GM12878 (cell line): ENCODE results near the gene GPR4. TPM values are rescaled to one million over a fixed set of nuclear protein-coding genes. Genes with fewer than 3 reads are reported as not detected.

Experiments
- ATAC-seq: fragments of 200-7000 bp; cut with Tn5 transposase; 3 replicates; pipeline ENCODE4 v1.9.1; 2020; ENCODE audit warnings: mild to moderate bottlenecking, moderate library complexity
- BruUV-seq: library from RNA; stranded (reverse); fragments of 400-500 nt; replicated peaks from 2 replicates; lab custom pipeline; 2021; lab: Mats Ljungman, UMichigan
- CTCF ChIA-PET: fragments of 300-600 bp; sonication (Branson Sonifier 250); formaldehyde crosslinking; extraction: SDS; loops from one replicate; lab custom pipeline; 2021; ENCODE audit warnings: inconsistent platforms; lab: Yijun Ruan, JAX
- POLR2A ChIA-PET: fragments of 350-600 bp; formaldehyde crosslinking; extraction: SDS; loops from one replicate; lab custom pipeline; 2021; ENCODE audit warnings: inconsistent platforms; lab: Charles Lee
- RAD21 ChIA-PET: fragments of 300-600 bp; sonication (Branson Sonifier 250); formaldehyde crosslinking; loops from one replicate; lab custom pipeline; 2023; ENCODE audit warnings: antibody characterized with exemption; ENCODE audit not compliant: unreplicated experiment; lab: Charles Lee
- SMC1A ChIA-PET: fragments of 300-600 bp; sonication (Branson Sonifier 250); formaldehyde crosslinking; loops from one replicate; lab custom pipeline; 2023; ENCODE audit not compliant: unreplicated experiment, uncharacterized antibody; lab: Charles Lee
- DNase-seq: peaks from one replicate; pipeline ENCODE4 v3.0.0-alpha.2; 2011; ENCODE audit warnings: low read depth, low spot score
- FAIRE-seq: peaks from 3 replicates; lab custom pipeline; 2011; peaks lifted over from hg19 to GRCh38; lab: Jason Lieb, UNC
- H2AFZ ChIP-seq: 2 replicates; pipeline ENCODE4 v1.6.0; 2011; ENCODE audit warnings: low read depth, low read length, control low read depth; ENCODE audit not compliant: control insufficient read depth
- H3K27ac ChIP-seq: 2 replicates; pipeline ENCODE4 v1.5.1; 2011; ENCODE audit warnings: control low read depth; ENCODE audit not compliant: control insufficient read depth, insufficient read depth
- H3K27me3 ChIP-seq, 2 experiments: replicated peaks in 1 of 2; 2 replicates each; pipeline versions ENCODE4 v1.6.0 to v1.6.1; 2011; ENCODE audit warnings: low read length in 1 of 2; ENCODE audit not compliant: control insufficient read depth in 2 of 2, insufficient read depth in 2 of 2
- H3K36me3 ChIP-seq, 2 experiments: 2 replicates each; pipeline ENCODE4 v1.5.1; 2011; ENCODE audit warnings: low read length in 1 of 2; ENCODE audit not compliant: control insufficient read depth in 2 of 2, insufficient read depth in 2 of 2
- H3K4me1 ChIP-seq: 2 replicates; pipeline ENCODE4 v1.6.1; 2011; ENCODE audit warnings: mild to moderate bottlenecking, low read length, moderate library complexity, mixed read lengths; ENCODE audit not compliant: control insufficient read depth, insufficient read depth
- H3K4me2 ChIP-seq: 2 replicates; pipeline ENCODE4 v1.6.0; 2011; ENCODE audit warnings: control low read depth; ENCODE audit not compliant: control insufficient read depth, insufficient read depth
- H3K4me3 ChIP-seq: fragments of 200-600 bp; sonication (generic); 2 replicates; pipeline ENCODE4 v1.5.1; 2016
- H3K79me2 ChIP-seq: 2 replicates; pipeline ENCODE4 v1.6.0; 2011; ENCODE audit warnings: low read length; ENCODE audit not compliant: control insufficient read depth, insufficient read depth
- H3K9ac ChIP-seq: 2 replicates; pipeline ENCODE4 v1.8.0; 2011; ENCODE audit warnings: low read length, control low read depth, mixed read lengths; ENCODE audit not compliant: control insufficient read depth, insufficient read depth
- H3K9me3 ChIP-seq: replicated peaks from 3 replicates; pipeline ENCODE4 v1.5.1; 2011; ENCODE audit warnings: mild to moderate bottlenecking, low read length; ENCODE audit not compliant: control insufficient read depth, insufficient read depth
- H4K20me1 ChIP-seq: 2 replicates; pipeline ENCODE4 v1.6.0; 2011; ENCODE audit not compliant: control insufficient read depth, insufficient read depth
- ATF7 ChIP-seq: fragments of 450-650 bp; IDR thresholded peaks from 2 replicates; pipeline ENCODE4 v1.6.1; 2016; ENCODE audit warnings: low read depth, mild to moderate bottlenecking
- NBN ChIP-seq: fragments of 450-650 bp; IDR thresholded peaks from 2 replicates; pipeline ENCODE4 v1.6.1; 2016
- NFXL1 ChIP-seq: fragments of 450-650 bp; IDR thresholded peaks from 2 replicates; pipeline ENCODE4 v1.6.1; 2017; ENCODE audit warnings: antibody characterized with exemption, mild to moderate bottlenecking, borderline replicate concordance
- NKRF ChIP-seq: fragments of 450-650 bp; conservative IDR thresholded peaks from 2 replicates; pipeline ENCODE4 v1.6.1; 2017; ENCODE audit warnings: mild to moderate bottlenecking, moderate library complexity
- NR2F1 ChIP-seq: fragments of 450-650 bp; conservative IDR thresholded peaks from 2 replicates; pipeline ENCODE4 v1.6.1; 2017; ENCODE audit warnings: mild to moderate bottlenecking
- WGBS: methylation state at CpG from one replicate; pipeline ENCODE4 v1.1.6; 2016; ENCODE audit warnings: low lambda C conversion rate; ENCODE audit not compliant: insufficient replicate concordance, insufficient coverage; ENCODE audit errors: missing lambda C conversion rate; 5-methylcytosine and 5-hydroxymethylcytosine counted together
- in situ Hi-C: fragments of 300-500 bp; cut with MboI; formaldehyde crosslinking; loops from 9 replicates; pipeline ENCODE4 v1.14.3; 2018; ENCODE audit warnings: mixed read lengths
- intact Hi-C: fragments of 100-400 bp; cut with micrococcal nuclease; formaldehyde crosslinking; loops from one replicate; pipeline ENCODE4 v1.14.2; 2022; ENCODE audit not compliant: unreplicated experiment
- polyA plus RNA-seq, 11 experiments: library from polyadenylated mRNA; depleted of rRNA in 4 of 11; unstranded in 6 of 11; stranded (reverse) in 5 of 11; fragments of >200 nt; fragmentation: Nextera tagmentation in 4 of 11; fragmentation: Illumina TruSeq in 1 of 11; extraction: Ambion mirVana in 4 of 11; extraction: Trizol in 1 of 11; gene quantifications; 1 replicate in 1 of 11; 2 replicates in 10 of 11; pipeline versions ENCODE4 v1.2.1 to v1.2.3, GENCODE V29; 2011 to 2016; ENCODE audit warnings: inconsistent platforms in 2 of 11, missing spikeins in 2 of 11, low read depth in 1 of 11
- total RNA-seq, 4 experiments: library from RNA; depleted of rRNA in 3 of 4; stranded (reverse); fragments of >200 nt in 3 of 4; fragmentation: Illumina TruSeq in 1 of 4; extraction: Trizol in 1 of 4; gene quantifications; 2 replicates each; pipeline versions ENCODE4 v1.2.1 to v1.2.3, GENCODE V29; 2013 to 2021
- TF ChIP-seq, protein P1 (sequence below): IDR thresholded peaks from 2 replicates; pipeline ENCODE4 v1.6.1; 2012; ENCODE audit warnings: mild to moderate bottlenecking, low read depth, low read length
- TF ChIP-seq, protein P2 (sequence below): IDR thresholded peaks from 2 replicates; pipeline ENCODE4 v1.6.1; 2011; ENCODE audit warnings: mild to moderate bottlenecking, low read depth, low read length, moderate library complexity; ENCODE audit not compliant: insufficient replicate concordance

The GPR4 gene
- total and polyA plus RNA-seq, 10 of the 15 experiments (the other 5 are each of a cell fraction or from before 2014, with no cell fraction given), result not detected

- TF ChIP-seq ATF7, result no peak
Observed at GRCh38 chr19:45560686-45561085, 41.3 kb downstream of the GPR4 start (continued).

DNA sequence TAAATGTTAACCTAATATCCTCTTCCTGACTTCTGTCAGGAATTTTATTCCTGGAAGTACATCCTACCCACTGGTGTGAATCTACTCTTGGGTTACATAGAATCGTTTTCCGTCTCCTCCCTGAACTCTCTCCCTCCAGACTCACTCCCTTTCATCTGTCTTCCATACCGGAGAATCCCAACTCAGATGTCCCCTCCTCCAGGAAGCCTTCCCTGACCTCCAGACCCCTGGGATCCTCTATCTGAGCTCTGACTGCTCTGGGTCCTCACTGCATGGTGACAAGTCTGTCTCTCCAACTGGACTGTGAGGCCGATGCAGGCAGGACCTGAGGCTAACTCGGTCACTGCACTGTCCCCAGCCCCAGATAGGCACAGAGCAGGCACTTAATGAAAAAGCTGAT is 42.0 kb downstream of the GPR4 start:
- intact Hi-C loops (loop anchor here (5.0 kb wide), 1 partner anchor 38 kb away; no protein-coding TSS in a partner anchor), in situ Hi-C loops (no loop called here)
- CTCF ChIA-PET, result interaction anchor here (1.0 to 1.4 kb wide), 2 partner anchors 22 kb away, joined by 3 to 4 read pairs; no protein-coding TSS in a partner anchor
- RAD21 ChIA-PET, result no interaction called here
- Histone ChIP-seq H3K79me2 (peaks cover 9% of the 10 kb centered on the region), H3K4me2 (no peak overlapping the region), H4K20me1 (no peaks in the 10 kb centered on the region), H3K36me3 (peaks cover 3 to 6% of the 10 kb centered on the region in 2 experiments; a peak in 3 of 4 replicates), H3K9me3 (no peaks in the 10 kb centered on the region), H3K27ac (no peak overlapping the region), H3K27me3 (no peaks in the 10 kb centered on the region), H3K9ac (no peak overlapping the region), H3K4me3 (no peak overlapping the region), H3K4me1 (peaks cover 25% of the 10 kb centered on the region), H2AFZ (no peak overlapping the region)
- TSS peak; percentile 50 for BruUV-seq
- no peak for TF ChIP-seq NKRF
- no peak for TF ChIP-seq NFXL1
- TF ChIP-seq, protein P1, sequence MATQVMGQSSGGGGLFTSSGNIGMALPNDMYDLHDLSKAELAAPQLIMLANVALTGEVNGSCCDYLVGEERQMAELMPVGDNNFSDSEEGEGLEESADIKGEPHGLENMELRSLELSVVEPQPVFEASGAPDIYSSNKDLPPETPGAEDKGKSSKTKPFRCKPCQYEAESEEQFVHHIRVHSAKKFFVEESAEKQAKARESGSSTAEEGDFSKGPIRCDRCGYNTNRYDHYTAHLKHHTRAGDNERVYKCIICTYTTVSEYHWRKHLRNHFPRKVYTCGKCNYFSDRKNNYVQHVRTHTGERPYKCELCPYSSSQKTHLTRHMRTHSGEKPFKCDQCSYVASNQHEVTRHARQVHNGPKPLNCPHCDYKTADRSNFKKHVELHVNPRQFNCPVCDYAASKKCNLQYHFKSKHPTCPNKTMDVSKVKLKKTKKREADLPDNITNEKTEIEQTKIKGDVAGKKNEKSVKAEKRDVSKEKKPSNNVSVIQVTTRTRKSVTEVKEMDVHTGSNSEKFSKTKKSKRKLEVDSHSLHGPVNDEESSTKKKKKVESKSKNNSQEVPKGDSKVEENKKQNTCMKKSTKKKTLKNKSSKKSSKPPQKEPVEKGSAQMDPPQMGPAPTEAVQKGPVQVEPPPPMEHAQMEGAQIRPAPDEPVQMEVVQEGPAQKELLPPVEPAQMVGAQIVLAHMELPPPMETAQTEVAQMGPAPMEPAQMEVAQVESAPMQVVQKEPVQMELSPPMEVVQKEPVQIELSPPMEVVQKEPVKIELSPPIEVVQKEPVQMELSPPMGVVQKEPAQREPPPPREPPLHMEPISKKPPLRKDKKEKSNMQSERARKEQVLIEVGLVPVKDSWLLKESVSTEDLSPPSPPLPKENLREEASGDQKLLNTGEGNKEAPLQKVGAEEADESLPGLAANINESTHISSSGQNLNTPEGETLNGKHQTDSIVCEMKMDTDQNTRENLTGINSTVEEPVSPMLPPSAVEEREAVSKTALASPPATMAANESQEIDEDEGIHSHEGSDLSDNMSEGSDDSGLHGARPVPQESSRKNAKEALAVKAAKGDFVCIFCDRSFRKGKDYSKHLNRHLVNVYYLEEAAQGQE, result no peak
- no peak for TF ChIP-seq NBN
- TF ChIP-seq NR2F1, result no peak
- TF ChIP-seq, protein P2, sequence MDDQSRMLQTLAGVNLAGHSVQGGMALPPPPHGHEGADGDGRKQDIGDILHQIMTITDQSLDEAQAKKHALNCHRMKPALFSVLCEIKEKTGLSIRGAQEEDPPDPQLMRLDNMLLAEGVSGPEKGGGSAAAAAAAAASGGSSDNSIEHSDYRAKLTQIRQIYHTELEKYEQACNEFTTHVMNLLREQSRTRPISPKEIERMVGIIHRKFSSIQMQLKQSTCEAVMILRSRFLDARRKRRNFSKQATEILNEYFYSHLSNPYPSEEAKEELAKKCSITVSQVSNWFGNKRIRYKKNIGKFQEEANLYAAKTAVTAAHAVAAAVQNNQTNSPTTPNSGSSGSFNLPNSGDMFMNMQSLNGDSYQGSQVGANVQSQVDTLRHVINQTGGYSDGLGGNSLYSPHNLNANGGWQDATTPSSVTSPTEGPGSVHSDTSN, result no peak
- FAIRE-seq, result no peak
- ATAC-seq, result no peak
- SMC1A ChIA-PET, result no interaction called here
- 85% methylated on average over 5 of the region's 5 CpGs for WGBS
- POLR2A ChIA-PET, result no interaction called here
- no peak for DNase-seq
